HG03521 (cell line): ENCODE measurements around the gene SUSD6.
"Not testable (repeated sequence)": the region's sequence is repeated elsewhere in the genome, so short reads cannot be mapped to it uniquely, and the experiment has no call there.

Experiments
- ATAC-seq: cut with Tn5 transposase; IDR thresholded peaks from one replicate; pipeline ENCODE4 v1.9.1; 2021; ENCODE audit warnings: mild to moderate bottlenecking, moderate library complexity; ENCODE audit not compliant: unreplicated experiment

Gene SUSD6

DNA sequence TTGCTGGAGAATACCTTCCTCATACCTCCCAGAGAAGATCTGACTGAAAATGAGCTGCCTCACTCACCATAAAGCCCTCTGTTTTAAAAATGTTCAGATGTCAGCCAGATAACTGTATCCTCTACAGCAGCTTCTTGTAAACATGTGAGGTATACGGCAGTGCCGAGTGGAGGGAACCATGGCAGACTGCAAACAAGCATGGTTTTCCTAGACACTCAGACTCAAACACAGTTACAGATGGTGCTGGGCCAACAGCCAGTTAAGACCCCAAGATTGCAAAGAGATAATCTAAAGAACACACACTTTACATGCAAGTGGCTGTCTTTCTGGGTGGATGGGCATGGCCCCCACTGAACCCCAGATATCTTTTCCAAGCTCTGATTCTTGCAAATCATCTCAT, 20.1 kb upstream of the SUSD6 start:
- no peak for ATAC-seq

DNA sequence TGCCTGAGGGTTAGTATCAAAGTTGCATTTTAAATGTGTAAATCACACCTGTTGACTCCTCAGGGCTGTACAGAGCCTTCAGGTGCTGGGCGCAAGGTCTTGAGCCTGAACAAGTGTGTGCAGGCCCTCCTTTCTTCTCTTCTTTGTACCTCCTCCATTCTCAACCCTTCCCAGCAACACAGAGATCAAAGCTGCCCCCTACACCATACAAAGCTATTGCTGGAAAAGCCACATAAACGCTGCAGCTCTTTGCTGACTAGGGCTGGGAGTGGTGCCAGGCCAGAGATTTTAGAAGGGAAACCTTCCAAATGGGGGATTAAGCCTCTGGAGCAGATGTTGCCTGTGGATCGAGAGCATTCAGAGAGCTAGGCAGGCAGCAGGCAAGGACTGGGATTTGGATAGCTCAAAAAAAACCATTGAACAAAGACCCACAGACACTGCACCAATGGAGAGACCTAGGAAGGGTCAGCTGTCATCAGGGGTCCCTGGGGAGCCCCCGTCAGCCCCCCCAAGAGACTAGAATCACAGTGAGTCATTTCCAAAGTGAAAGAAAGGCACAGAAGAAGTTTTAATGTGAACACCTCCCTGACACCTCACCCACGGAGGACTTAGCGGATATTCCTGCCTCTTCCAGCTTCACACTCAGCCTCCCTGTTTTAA, 18.2 kb upstream of the SUSD6 start:
- no peak for ATAC-seq

DNA sequence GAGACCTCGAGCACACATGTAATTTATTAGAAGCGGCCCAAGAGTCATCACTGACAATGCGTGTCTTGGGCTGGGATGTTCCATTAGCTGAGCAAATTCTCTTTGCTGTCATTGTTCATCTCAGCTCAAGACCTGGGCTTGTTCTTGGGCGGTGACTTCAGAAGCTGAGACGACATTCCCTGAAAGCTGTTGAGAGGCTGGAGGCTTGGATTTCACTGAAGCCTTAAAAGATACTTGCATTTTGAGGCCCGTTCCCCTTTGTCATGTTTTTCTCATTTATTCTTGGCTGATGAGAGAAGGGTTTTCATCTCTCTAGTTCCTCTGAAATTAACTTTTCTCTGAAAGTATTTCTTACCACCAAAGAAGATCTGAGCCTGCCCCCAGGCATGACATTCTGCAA, 16.6 kb upstream of the SUSD6 start:
- no peak for ATAC-seq

DNA sequence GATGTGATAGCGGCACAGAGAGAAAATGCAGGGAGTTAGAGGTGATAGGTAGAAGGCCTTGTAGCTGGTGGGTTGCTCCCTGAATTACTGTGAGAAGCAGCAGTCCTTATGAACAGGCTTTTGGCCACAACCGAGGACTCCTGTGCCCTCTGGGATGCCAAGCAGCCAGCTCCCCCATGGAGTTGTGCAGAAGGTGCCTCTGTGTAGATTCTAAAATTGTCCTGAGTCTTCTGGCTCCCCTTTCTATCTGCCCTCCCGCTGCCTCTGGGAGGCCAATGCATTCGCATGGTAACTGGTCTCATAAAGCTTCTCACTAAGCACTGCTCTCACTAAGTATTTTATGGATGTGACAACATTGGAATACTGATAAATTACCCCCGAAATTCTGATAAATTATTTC, 16.1 kb upstream of the SUSD6 start:
- ATAC-seq = no peak

DNA sequence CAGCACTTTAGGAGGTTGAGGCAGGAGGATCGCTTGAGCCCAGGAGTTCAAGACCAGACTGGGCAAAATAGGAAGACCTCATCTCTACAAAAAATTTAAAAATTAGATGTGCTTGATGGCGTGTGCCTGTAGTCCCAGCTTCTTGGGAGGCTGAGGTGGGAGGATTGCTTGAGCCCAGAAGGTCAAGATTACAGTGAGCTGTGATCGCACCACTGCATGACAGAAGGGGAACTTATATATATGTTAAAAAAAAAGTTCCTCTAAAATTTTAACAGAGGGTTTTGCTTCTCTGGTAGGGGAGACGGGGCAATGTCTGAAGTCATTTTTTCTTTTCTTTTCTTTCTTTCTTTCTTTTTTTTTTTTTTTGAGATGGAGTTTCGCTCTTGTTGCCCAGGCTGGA, 12.0 kb upstream of the SUSD6 start:
- not testable (repeated sequence) for ATAC-seq

DNA sequence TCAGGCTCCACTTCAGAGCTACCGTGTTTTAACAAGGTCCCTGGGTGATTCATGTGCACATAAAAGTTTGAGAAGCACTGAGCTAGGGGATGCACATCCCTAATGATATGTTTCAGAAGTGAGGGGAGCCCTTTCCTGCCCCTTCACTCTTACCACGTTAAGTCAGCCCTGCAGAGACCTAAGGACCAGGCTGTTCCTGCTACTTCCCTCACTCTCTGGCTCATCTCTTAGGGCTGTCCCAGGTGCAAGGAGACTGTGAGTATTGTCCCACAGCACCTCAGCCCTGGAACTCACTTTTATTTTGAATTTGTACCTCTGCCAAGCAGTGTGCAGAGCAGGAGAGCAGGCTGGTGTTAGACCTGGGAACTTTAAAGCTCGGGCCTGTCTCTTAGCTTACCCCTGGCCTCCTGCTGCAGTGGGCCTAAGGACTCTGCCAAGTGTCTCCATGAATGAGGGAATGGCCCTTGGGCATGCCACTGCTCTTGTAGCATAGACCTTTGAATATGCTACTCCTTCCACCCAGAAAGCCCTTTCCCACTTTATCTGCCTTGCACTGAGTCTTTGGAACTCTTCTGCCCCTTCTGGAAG, 11.0 kb upstream of the SUSD6 start:
- no peak for ATAC-seq

DNA sequence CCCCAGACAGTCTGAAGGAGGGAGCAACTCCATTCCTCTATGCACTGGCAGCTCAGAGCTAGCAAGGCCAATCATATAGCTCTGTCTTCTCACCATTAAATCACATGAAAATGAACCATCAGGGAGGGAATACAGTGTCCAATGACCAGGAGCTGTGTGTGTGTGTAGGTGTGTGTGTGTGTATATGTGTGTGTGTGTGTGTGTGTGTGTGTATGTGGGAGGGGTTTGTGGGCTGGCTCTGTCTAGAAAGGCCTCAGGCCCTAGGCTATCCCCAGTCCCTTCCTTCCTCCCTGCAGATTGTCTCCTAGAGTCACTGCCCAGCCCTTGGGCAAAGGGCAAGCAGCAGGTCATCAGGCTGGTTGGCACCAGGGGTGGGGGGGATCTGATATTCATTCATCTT, 5.7 kb upstream of the SUSD6 start:
- no peak for ATAC-seq

DNA sequence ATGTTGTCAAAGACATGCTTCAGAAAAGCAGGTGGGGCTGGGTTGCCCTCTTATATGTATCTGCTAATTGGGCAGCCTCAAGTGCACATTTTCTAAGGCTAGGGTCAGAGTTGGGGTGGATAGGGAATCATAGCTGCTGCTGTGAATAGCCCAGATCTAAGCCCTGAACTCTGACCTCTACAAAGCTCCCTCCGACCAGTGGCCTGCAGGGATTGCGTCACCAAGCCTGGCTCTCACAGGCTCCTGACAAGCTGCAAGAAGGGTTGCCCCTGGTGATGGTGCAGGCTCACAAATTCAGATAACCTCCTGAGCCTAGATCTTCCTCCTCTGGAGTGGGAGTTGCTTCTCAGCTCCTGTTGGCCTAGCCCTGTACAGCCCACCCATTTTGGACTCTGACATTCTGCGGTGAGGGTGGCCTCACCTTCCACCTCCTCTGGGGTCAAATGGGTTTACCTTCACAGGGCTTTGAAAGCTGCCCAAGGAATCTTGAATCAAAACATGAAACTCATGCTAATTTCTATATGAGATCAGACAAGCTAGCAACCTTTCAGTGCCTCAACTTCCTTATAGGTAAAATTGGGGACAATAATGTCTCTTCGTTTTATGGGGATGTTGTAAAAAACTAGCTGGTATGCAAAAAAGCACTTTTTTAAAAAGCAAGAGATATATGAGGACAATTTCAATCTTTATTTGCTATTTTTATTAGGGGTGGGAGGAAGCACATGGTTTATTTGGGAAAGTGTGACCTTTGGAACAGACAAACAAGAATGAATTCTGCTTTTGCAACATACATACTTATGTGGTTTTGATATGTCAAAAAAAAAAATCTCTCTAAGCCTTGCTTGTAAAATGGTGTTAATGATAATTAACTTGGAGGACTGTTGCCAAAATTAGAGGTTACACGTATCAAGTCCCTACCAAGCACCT, 4.9 kb upstream of the SUSD6 start:
- no peak for ATAC-seq

DNA sequence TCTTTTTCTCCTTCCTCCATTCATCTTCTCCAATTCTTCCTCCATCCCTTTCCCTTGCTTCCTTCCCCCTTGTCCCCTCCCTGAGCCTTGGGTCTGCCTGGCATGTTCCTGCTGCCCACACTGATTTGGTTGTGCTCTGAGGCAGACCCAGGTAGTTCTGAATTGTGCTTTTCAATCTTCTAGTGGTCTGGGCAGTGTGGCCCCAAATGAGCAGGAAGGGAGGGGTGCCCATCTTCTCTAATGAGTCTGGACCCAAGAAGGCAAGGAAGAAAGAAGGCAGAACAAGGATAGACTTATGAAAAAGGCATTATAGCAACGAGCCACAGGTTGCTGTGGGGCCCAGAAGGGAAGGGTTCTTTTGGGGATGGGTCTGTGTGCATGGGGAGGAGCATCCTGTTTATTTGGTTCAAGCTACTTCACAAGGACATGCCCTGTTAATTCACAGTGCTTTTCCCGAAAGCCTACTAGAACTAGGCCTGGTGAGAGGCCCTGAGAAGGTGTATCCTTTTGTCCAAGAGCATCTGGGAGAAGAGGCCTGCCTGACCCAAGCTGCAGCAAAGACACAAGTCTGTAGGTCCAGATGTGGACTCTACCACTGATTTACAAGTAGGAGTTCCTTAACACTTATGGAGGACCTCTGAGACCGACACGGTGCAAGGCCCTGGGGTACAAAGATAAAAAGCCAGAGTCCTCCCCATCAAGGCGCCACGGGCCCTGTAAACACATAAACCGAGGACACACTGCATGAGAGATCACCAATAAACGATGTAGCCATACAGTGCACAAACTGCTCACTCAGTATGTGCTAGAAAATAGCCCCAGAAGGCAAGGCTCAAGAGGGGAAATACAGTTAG, 1.1 kb upstream of the SUSD6 start:
- ATAC-seq = no peak

DNA sequence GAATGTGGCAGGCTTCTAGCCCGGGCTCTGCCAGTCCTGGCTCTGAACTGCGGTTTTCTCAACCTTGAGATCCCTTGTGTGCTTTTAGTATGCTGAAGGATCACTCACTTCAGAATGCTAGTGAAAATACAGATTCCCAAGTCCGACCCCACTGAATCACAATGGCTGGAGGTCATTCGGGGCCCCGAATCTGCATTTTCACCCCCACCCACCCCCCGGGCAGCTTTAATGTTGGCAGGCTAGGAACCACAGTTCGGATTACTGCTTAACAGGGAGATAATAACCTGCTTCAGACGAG, 573 bp upstream of the SUSD6 start:
- no peak for ATAC-seq

DNA sequence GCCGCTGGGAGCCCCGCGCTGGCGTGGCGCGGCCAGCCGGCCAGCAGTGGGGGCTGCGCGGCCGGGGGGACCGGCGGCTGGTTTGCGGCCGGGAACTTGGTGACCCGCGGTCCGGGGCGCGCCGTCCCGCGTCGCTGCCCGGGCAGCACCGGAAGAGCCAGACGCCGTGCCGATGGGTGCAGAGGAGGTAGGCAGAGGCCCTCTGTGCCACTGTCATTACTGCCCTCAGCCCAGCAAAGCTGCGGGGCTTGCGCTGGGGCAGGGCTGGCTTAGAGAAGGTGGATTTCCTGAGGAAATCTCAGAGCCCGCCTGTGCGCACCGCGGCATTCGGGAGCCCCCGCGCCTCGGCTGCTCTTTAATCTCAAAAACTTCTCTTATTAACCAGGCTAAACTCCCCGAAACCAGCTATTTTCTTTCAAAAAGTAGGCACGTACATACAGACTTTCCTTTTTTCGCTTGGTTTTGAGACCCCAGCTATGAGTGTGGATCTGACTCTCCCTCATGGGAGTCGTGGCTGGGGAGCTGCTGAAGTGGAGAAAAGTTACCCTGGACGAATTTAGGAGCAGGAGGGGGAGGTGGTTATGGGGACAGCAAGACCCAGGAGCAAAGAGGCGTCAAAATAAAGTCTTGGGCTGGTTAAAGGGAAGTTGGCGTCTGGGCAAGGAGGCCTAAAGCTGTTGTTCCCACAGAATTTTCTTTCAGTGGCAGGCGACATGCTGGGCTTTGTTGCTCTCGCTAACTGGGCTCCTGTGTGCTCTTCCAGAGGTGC, 802 bp downstream of the SUSD6 start:
- peak; percentile 20 for ATAC-seq

DNA sequence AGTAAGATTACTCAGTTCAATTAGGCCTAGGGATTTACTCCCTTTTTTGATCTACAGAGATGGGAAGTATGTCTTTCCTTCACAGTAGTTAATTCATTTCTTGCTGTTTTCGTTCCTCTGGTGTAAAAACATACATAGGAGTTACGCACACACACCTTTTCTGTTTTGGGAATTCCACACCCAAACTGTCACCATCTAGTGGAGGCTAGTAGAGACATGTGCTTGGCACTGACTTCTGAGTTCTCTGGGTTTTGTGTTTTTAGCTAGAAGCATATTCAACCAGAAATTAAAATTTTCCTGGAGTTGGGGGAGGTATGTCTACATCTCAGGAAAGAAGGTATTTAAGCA, 1.4 kb downstream of the SUSD6 start:
- ATAC-seq = no peak

DNA sequence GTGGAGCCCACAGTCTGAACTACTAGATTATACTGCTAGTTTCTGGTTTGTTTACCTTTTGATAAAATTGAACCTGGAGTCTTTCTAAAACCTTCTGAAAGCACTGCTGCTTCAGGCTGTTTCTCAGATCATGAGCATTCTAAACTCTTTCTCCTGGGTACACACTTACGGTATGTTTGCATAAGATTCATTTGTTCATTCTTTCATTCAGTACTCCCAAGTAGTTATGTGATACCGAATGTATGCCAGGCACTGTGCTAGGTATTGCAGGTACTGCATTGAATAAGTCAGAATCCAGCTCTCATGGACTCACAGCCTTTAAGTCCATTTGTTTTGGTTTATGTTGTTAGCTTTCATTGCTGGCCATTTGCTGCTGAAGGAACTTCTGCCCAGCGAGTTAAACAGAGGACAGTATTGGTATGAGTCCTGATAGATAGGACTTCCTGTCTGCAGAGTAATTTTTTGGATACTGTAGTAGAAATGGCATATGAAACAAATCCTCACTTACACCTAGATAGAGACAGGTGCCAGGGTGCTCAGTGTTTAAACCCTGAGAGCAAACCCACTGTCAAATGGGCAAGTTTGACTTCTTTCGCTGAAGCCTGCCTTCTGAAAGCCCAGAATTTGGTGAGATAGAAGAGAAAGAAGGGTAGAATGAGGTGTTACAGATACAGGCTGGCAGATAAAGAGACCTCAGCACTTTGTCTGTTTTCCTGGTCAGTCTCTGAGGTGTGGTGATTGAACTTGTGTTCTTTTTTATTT, 2.1 kb downstream of the SUSD6 start:
- ATAC-seq = no peak

DNA sequence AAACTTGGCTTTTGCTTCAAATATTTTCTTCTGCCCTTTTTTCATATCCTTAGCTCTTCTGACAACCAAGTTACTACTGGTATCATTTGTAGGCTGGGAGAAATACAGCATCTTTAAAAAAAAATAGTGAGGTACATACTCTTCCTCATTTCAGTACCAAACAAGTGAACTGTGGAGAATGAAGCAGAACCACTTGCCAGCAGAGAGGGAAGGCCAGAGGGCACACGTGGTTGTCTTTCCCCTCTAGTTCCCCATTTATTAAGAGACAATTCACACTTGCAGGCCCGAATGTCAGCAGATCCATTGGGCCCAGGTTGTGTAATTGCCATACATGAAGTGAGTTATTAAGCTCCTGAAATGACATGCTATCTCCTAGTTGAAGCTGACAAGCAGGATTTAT, 3.2 kb downstream of the SUSD6 start:
- no peak for ATAC-seq

DNA sequence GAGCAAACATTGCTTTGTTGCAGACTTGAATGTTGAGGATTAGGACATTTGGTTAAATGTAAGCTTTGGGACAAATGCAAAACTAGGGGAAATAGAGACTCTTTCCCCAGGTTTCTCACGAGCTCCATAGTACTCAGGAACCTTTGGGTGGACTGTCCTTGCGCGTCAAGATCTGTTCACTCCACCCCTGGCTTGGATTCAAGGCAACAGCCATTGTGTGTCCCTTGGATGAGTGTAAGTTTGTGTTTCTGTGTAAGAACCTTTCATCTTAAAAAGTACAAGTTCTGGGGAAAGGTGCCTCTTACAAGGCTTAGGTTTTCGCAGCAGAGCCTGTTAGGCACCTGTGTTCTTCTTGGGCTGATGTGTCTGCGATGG, 3.7 kb downstream of the SUSD6 start:
- ATAC-seq = no peak

DNA sequence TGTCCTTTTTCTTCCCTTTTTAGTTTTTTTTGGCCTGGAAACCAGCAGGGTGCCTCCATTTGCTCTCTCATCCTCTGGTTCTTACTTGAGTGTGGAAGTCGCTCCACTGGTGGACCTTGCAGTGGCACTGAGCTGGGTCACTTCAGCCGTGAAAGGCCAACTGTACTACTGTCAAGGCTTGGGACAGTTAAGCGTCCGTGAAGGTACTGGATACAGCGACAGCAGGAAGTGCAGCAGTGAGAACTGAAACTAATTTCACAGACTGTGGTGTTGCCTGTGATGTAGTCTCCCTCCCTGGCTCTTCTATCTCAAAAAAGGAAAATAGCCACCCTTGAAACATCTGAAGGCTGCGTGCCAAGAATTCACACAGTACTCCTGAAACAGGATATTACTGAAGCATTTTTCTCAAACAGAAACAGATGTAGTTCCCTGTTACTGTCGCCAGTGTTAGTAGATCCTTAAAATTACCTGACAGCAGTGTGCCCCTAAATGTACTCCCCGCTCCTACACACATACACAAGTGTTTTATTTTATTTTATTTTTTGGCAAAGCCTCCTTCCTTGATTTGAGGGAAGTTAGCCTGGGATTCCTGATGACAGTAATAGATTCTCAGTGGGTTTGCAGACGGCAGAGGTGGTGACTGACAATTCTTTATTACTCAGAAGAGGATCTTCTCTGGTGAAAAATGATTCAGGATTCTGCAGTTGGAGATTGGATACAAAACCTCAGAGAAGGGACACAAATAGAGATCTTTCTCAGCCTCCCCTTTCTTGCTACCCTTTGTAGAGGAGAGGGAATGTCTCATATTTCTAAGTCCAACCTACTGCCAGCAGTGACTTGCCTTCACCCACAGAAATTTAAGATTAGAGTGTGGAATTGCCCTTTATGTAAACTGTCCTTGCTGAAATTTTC, 4.4 kb downstream of the SUSD6 start:
- no peak for ATAC-seq

DNA sequence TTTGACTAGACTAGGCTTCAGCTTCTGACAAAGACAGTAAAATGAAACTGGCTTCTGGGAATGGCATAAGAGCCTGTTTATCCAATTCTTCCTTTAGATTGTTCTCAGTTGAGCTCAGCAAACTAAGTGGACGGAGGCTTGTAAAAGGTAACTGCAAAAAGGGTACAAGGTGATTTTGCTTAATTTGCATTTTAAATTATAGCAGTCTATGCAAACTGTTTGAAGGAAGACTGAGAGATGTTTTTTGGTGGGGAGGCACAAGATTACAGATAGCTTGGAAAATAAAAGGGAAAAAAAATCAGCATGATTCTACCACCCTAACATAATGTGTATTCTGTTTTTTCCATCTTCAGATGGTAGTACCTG, 5.0 kb downstream of the SUSD6 start:
- no peak for ATAC-seq

DNA sequence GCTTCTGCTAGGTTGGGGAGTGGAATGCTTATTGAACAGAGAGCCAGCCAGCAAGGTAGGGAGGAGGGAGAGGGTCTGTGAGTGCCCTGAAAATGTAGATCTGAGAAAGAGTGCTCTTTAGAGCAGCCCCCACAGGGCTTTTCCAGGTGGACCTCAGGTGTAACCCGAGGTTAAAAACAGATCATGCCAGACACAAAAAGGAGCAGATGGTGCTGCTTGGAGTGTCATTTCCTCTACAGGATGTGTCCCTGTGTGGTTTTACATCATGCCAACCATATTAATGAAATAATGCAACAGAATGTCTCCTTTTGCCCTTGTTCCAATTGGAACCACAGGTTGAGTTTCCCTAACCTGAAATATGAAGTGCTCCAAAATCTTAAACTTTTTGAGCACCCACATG, 6.4 kb downstream of the SUSD6 start:
- no peak for ATAC-seq

DNA sequence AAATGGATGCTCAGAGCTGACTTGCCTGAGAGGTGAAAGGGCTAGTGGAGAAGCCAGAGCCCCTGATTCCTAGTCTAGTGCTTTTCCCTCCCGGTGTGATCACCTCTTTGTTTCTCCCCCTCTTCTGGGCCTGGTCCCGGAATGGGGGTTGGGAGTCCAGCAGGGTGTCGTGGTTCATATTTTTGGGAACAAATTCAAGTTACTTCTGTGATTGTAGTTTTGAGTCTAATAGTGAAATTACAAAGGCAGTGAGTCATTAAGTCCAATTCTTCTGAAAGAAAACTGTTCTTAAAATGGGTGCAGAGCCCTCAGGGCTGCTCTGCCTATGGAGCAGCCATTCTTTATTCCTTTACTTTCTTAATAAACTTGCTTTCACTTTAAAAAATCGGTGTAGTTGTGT, 7.6 kb downstream of the SUSD6 start:
- ATAC-seq = no peak
